SW 1271 (cell line): Measurements from ENCODE around the gene FOXP1.

Experiments
- DNase-seq, 2 experiments: peaks; one replicate each; lab custom pipeline; 2025; lab: John Stamatoyannopoulos, UW

FOXP1 gene

DNA sequence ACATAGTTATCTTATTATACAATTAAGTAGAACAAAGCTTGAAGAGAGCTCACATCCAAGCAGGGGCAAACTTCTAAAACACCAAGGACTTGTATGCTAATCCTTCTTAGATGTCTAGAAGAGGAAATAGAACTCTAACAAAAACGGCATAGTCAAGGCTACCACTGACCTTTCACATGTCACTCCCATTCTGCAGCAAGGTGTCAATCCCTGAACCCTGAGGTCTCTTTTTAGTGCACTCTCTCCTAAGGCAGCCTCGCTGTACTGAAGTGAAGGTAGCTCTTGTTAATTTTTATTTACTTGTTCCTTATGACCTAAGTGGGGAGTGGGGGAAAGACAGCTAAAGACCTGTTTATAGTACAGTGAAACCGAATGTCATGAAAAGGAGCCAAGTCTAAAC, 506.5 kb downstream of the FOXP1 start:
- no peak for DNase-seq

DNA sequence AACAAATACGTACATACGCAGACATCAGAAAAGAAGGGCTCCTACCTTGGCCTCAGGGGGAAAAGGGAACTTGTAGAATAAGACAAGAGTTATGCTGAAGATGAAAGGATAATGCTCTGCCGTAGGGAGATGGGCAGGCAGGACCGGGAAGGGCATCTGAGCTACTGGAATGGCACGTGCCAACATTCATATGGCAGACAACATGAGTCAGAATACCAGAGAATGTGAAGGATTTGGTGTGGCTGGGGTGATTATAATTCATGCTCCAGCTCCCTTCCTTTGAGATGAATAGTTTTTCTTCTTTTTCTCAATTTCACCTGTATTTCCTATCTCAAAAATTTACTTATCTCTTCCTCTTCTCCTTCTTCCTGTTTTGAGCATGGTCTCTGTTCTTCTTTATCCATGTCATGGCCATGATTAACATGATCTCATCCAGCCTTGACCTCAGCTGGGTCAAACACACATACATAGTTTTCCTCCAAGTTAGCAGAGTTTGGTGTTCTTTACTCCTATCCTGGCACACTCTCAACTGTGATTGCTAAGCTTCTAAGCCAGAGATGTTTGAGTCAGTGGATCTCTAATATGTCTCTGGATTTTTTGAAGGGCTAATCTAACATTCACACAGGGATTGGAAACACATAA, 507.0 kb downstream of the FOXP1 start:
- DNase-seq, result no peak

DNA sequence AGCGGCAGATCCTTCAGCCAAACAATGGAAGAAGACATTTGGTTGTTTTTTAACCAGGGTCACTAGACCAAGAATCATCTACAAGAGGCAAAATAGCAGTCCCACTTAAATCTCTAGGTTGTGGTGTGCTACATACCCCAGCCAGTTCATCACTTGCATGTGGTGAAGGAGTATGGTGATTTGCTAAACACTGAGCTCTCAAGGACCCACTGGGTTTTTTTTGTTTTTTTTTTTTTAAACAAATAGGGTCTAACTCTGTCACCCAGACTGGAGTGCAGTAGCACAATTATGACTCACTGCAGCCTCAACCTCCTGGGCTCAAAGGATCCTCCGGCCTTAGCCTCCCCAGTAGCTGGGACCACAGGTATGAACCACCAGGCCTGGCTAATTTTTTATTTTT, 508.0 kb downstream of the FOXP1 start:
- DNase-seq, result no peak

DNA sequence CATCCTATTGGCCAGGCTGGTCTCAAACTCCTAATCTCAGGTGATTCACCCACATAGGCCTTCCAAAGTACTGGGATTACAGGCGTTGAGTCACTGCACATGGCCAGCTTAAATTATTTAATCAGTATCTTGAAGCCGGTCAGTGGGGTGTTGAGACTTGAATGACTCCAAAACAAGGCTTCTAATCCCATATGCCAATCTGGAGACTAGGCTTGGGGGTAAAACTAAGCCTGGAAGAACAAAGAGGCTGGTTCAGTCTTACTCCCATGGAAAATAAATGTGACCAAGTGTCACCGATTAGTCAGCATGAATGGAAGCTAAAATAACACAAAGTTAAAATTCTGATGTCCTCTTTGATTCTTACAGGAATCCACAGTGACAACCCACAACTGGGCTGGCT, 509.1 kb downstream of the FOXP1 start:
- no peak for DNase-seq

DNA sequence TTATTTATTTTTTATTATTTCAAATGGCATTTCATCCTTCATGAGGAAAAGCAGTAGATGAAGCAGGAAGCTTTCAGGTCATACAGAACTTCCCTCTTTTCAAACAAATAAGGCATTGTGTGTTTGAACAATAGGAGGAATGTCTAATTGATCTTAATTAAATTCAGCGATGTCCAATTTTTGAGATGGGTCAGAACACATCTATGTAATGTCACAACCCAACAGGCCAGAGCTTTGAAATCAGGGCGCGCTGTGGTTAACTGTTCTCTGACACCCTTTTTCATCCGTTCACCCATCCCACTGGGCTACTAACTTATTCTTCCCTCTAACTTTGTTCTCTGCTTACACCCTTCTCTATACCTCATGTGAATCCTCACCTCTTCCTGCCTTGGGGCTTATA, 510.5 kb downstream of the FOXP1 start:
- no peak for DNase-seq

DNA sequence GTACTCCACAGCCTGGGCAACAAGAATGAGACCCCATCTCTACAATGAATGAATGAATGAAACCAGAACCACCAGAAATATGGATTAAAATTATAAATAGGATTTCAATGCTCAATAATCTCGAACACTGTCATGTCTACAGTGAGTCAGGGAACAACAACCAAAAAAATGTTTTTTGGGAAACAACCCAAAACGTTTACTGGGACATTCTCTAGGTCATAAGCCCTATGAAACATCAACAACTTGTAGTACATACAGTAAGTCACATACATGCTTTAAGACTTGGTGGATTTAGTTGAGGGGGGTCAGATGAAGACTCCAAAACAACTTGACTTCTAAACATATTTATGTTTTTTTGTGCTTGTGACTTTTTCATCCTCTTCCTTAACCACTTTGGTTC, 511.2 kb downstream of the FOXP1 start:
- no peak for DNase-seq

DNA sequence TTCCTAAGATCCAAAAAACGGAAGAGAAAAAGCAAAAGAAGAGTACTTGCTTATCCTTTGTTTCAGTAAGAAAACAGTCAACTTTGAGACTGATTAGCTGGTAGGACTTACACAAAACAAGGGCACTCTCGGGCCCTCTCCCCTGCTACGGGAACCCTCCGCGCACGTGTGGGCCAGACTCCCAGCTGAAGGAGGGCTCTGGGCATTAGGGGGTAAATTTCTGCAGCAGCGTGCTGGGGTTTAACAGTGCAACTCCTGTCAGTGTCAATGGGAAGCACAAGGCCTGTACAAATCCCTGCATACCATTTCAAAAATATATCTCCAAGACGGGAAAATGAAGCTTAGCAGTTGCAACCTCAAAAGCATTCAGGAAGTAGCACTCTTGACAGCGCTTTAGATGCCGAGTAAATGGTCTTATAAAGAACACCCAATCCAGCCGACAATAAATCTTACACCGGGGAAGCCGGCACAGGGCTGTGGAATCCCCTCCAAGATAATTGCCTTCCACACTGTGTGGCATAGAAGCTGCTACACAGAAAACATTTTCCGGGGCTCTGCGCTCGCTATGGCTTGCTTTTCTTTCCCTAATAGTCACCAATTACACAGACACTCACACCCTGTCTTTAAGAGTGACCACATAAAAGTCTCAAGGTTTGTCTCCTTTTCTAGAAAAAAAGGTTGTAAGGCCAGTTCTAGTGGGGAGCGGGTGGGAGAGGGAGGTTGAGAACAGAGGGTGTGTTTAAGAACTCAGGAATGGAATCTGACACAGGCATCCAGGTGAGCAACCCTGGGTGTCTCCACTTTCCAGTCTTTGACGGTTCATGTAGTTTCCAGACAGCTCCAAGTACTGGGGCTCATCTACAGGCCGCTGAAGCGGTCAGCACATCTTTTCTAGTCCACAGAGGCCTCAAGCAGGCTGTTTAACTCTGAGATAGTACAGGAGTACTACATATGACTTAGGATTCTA, 512.7 kb downstream of the FOXP1 start:
- DNase-seq, result no peak

DNA sequence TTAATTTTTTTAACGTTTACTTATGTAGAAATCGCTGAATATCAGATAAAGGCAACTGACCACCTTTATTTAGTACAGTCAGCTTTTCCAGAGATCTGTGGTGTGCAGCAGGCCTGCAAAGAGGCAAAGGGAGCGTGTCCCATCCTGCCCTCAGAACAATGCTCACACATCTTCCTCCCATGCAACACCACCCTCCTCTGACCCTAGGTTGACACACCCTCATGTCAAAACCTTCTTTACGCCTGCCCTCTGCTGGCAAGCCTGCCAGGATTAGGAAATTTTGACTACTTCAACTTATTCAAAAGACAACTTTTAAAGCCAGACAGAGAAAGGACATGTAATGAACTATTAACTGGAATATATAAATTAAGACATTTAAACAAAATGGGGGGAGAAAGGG, 513.7 kb downstream of the FOXP1 start:
- no peak for DNase-seq

DNA sequence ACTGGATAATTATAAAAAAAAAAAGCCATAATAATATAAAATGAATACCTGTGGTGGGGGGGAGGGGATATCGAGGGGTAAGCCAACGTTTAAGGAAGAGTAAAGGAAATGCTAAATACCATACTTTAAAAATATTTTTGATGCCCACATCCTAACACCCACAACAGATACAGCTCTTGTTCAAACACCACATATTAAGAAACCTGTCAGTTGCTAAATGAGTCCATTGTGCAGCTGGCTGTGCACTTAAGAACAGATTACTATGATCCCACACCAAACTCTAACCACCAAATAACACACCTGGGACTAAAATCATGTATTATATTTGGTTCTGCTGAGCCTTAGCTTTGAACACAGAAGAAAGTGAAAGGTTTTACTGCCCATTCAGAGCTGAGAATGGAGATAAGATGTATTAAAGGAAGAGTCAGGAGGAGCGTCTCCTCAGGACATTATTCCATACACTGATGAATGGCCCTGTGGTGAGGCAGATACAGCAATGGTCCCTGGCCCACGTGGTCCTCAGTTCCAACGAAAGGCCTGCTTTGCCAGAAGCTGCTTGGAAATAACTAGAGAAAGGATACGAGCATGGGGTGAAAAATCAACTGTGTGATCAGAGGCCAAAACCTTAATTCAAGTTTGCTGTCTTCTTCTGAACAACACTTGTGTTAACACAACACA, 515.4 kb downstream of the FOXP1 start:
- no peak for DNase-seq

DNA sequence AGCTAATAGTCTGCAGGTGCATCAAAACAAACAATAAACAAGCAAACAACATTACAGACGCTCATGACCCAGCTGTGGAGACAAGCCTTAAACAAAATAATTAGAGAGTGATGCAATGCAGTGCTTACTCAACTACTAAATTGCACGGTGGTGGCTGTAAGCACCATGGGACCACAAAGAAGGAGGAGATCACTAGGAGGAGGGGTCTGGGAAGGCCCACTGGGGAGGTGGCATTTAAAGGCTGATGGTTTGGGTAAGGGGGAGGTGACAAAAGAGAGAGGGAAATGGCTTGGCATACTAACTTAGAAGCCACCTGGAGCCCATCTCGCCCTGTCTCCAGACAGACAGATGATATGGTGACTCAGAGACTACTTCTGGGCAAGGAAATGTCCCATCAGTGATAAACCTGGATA, 516.7 kb downstream of the FOXP1 start:
- no peak for DNase-seq

DNA sequence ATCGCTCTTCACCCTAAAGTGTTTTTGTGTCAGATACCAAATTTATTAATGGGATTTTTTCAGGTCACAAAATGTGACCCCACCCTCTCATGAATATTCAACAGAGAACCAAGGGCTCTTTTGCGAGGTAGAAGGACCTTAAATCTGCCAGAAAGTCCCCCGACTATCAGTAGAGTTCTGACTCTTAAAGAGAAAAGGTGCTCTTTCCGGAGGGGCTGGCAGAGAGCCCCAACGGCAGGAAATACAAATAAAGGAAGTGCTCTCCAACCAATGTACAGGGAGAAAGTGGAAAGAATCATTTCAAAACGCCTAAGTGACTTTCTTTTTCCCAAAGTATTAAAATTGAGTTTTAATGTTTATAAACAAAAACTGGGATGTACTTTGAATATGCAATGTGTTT, 517.2 kb downstream of the FOXP1 start:
- DNase-seq, result no peak

DNA sequence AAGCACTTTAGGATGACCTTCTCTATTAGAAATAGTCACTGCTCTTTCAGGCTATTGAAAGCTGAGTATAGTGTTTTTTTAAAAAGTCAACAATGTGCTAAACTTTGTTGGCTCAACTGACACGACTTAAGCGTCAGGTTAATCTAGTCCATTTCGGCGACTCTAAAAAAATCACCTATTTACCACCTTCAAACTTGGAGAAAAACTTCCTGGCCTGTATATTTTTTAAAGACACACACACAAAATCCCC, 517.8 kb downstream of the FOXP1 start:
- DNase-seq, result no peak

DNA sequence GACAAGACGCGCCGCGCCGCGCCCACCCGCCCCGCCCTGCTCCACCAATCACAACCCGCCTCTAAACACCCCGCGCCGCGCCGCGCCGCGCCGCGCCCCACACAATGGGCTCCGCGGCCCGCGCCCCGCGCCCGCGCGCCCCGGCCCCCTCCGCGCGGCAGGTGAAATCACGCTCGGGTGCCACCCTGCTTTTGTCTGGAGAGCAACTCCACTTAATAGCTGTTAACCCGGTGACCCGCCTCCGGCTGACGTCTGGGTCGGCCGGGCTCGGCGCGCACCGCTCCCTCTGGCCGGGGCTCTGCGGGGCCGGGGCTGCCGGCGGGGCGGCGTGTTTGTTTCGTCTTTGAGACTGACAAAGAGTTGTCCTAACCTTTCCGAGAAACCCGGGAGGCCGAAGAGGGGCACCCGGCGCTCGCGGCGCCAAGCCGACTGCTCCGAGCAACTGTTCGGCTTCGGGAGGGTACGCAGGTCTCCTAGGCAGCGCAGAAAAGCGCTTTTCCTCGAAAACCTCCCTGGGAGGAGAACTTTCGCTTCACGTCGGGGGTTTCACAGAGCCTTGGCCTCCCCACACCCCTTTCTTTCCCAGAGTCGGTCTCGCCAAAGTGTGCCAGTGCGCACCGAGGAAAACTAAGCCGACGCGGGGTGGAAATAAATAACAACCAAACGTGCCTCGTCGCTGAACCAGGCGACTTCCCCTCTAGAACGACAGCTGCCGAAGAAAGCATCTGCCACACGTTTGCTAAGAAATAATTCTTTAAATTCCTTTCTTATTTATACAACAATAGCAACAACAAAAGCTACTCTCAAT, 518.4 kb downstream of the FOXP1 start:
- no peak for DNase-seq

DNA sequence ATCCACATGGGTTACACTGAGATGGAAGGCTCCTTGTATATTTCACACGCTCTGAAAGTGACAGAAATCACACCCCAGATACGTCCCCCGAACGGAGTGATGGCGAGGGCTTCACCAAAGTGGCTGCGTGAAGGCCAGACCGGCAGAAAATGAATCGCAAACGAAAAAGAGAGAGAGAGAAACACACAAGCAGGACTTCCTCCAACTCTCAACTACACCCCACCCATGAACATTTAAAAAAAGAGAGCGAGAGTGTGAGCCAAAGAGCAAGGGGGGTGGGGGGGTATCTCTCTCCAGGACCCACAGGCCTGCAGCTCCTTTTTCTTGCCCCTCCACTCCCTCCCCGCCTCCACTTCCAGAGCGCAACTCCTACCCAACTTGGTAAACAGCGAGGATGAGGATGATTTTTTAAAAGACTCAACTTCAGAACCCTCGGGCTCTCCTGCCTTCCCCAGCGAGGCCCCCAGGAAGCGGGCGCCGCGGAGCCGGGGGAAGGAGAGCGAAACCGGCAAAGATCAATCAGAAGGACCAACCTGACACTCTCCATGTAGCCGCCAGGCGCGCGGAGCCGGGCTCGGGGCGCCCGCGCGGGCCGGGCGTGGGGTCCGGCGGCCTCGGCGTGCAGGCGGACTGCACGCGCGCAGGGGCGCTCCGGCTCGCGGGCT, 519.1 kb downstream of the FOXP1 start:
- DNase-seq, result no peak

DNA sequence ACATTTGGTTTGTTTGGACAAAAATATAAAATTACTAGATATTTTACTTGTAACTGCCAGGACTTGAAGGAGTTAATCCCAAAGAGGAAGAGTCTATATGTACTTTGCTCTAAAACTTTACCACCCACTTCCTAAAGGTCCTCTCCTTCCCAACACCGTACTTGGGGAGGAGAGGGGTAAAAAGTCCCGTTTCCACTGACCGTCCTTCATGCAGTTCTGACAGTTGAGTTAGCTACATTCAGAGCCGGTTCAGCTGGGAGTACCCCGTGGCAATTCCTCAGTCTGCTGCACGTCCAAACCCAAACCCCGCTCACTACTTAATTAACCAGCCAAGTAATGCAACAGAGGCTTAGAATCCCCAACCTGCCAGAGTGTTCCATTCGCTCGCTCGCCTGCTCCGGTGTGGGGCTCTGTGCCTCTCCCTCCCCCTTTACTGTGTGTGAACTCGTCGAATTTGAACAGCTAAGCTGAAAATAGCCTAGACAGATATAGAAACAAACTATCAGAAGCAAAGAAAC, 519.7 kb downstream of the FOXP1 start:
- no peak for DNase-seq

DNA sequence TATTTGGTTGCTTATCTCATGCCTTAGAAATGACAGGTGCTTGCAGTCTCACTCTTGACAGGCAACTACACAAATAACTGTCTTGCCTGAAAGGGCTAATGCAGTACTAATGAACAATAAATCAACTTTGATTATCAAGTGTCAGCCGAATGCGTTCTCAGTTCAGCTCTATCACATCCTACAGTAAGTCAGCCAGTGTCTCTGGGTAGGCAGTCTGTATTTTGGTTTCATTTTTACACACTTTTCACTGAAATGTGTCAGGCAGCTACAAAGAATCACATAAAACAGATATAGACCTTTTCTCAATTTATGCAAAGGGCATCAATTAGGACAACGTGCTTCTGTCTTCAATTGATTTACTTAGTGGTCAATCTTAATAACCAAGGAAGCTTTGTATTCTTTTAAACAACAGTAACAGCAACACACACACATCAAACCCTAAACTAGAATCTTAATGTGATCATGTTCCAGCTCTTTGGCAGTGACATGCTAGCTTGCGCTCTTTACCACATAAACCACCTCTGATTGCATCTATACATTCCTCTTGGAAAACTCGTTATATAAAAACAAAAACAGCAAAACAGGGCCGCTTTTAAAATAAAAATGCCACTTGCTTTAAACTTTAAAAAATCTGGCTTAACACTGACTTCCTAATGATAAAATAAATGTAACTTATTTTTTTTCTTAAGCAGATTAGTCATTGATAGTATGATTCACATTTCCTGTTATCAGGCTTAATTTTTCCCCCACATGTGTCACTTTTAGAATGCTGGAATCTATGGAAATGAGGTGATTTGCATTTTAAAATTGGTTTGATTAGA, 520.4 kb downstream of the FOXP1 start:
- DNase-seq, result no peak

DNA sequence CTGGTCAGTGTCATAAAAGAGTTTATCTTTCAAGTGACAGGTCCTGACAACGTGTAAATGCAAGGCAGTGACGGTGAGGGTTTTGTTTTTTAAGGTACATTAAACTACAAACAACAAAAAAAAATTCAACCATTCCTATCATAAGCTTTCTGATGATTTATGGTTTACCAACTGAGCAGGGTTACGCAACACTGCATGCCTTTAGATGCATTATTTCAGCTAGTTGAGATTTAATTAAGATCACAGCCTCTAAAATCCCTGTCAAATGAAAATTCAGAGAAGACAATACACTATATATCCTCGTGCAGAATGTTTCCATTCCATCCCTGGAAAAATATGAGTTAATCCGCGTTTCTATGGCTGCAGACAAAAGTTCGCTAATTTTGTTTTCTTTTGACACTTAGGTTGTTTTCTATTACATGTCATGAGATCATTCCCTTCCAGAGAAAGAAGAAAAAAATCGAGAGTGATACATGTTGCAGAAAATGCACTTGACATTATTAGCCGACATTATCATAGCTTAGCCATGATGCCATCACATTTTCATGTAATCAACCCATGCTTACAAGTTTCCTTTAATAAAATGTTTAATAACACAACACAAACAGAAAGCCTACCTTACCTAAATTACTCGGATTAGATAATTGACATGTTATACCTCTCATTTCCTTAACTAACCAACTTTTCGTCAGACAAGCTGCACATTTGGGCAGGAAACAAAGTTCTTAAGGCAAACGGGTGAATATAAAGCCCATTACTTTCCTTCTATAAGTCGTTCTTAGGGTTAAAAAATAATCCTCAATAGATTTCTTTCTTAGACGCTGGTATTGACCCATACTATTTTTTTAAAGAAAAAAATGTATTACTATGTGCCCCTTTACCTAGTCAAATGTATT, 521.2 kb downstream of the FOXP1 start:
- no peak for DNase-seq

DNA sequence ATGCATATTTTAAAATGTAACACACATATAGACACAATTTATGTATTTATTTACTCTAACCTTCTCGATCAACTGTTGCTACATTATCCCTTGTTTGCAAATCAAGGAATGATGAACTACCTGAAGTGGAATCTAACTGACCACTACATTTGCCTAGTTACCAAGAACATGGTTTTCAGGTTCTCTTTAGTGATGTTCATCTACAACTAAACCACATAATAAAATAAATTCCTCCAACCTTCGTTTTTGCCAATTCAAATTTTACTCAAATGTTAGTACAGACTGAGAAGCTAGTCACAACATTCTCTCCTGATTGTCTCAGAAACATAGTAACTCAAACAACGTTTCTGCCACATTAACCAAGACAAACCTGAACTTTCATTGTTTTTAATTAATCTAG, 521.9 kb downstream of the FOXP1 start:
- DNase-seq, result no peak

DNA sequence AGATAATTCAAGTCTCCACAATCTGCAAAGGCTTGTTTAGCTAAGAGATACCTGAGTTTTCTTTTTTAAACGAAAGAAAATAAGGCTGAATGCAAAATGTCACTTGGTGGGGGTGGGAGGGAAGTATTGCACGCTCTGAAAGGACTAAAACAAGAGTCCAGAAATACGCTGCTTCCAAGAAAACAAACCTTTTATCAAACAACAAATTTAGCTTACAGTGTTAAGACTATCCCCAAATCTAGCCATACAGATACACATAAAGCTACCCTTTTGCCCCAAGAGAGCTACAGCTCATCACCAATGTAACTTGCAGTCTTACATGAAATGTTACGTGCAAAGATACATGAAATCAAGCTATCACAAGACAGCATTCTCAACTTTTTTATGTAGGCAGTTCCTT, 522.5 kb downstream of the FOXP1 start:
- no peak for DNase-seq

DNA sequence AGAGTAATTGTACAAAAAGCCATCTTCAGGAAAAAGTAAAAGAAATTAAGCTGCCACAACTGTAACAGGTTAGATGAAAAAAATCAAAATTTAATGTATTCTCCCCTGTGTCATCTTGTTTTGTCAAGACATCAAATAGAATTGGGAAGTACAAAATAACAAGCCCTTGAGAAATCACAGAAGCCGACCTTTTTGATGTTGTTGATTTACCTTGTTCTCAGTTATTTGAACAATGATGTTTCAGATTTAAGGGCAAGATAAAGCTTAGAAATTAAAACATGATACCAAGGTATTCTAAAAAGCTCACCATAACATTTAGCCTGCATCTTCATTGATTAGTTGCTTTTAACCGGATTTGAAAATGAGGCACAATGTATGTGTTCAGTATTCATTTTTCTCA, 523.0 kb downstream of the FOXP1 start:
- no peak for DNase-seq
